Measurements from ENCODE around the gene KCNQ1OT1.

KCNQ1OT1 gene

GRCh38 chr11:2566223-2567025, 133.4 kb downstream of the KCNQ1OT1 start:
- DNase-seq, result no peak

DNA sequence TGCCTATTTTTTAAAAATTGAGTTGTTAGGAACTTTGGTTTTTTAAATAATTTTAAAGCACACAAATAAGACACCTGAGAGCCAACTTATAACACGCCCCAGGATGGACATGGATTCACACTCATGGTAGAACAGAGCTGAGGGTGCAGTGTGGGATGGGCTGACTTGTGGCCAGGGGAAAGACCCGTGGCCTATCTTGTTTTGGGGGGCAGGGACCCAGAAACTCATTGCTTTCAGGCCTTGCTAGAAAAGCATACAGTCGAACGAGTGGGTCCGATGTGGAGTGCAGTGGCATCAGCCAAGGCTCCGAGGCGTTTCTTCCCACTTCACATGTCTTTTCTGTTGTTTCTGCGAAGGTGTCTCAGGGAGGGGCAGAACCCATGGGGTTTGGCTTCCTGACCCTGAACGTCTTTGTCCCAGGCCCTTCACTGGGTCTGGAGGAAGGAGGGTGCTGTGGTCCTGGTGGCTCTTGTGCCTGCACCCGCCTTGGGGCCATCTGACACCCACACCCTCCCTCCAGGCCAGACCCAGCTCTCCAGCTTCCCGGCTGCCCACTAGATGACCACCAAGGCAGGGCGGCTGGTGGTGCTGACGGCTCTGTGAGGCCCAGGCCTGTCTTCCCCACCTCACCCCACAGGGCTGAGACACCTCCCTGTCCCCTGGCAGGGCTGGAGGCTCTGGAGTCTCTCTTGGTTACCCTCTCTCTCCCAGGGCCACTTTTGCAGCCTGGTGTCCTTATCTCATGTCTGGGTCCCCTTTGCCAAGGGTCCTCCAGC, 134.2 kb downstream of the KCNQ1OT1 start:
- no peak for DNase-seq

DNA sequence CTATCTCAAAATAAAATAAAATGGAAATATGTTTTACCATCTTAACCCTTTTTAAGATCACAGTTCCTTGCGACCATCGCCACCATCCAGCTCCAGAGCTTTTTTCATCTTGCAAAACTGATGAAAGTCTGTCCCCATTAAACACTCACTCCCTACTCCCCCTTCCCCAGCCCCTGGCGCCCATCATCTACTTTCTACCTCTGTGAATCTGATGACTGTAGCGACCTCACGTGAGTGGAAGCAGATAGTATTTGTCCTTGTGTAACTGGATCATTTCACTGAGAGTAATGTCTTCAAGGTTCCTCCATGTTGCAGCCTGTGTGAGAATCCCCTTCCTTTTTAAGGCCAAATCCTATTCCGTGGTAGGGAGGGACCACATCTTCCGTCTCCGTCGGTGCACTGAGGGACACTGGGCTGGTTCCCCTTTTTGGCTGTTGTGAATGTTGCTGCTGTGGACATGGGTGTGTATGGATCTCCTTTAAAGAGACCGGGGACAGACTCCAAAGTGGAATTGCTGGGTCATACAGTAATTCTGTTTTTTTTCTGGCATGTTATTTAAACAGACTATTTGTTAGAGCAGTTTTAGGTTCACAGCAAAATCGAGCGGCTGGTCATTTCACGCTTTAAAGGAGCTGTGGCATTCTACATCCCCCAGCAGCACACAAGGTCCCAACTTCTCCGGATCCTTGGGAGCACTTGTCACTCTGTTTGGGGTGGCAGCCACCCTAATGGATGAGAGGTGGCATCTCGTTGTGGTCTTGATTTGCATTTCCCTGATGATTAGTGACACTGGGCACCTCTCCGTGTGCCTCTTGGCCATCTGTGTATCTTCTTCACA, 135.0 kb downstream of the KCNQ1OT1 start:
- no peak for DNase-seq

GRCh38 chr11:2564008-2564530, 135.7 kb downstream of the KCNQ1OT1 start:
- no peak for DNase-seq

- no peak for DNase-seq
Measured at GRCh38 chr11:2563213-2564007, 136.4 kb downstream of the KCNQ1OT1 start.

GRCh38 chr11:2562890-2563212, 136.9 kb downstream of the KCNQ1OT1 start:
- DNase-seq, result no peak

DNA sequence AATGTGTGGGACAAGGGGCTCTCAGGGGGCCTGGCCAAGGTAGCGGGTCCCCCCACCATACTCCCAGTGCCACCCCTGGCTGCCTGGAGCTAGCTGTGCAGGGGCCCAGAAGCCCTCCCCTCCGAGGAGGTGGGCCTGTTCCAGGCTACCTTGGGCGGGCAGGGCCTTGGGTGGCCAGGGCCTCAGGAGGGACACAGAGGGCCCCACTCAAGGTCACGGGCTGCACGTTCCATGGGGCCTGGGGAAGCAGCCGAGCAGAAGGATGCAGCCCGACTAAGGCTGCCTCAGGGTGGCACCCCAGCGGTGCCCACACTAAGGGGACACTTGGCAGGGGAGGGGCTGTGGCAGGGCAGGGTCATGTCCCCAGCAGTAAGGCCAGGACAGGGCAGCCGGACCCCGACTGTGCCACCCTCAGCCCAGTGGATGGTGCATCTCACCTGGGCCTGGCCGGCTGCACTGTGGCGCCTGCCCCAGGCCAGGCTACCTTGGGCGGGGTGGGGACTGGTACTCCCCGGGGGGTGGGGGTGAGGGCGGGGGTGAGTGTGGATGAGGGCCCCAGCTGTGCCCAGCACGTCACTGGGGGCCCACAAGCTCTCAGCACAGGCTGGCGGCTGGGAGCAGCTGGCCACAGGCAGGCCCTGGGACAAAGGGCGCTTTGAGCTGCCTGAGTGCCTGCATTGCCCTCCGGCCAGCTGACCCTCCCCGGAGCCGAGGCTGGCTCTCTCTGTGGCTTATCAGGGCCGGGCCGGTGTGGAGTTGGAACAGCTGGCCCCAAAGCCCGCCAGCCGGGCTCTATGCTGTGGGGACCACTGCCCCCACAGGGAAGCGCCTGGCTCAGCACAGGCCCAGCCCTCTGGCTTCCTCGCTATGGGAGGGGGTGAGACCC, 137.9 kb downstream of the KCNQ1OT1 start:
- no peak for DNase-seq

GRCh38 chr11:2559527-2560311, 140.1 kb downstream of the KCNQ1OT1 start:
- no peak for DNase-seq

- no peak for DNase-seq
Measured at GRCh38 chr11:2558861-2559526, 140.8 kb downstream of the KCNQ1OT1 start.

- DNase-seq, result no peak
Measured at GRCh38 chr11:2558397-2558796, 141.4 kb downstream of the KCNQ1OT1 start.

All from CD4-positive, alpha-beta T cell treated with Interferon alpha-2 for 1 hour (primary cell).